Measurements from ENCODE around the gene RAB11FIP4. TPM values are rescaled to one million over a fixed set of nuclear protein-coding genes. Genes with fewer than 3 reads are reported as not detected.
A peak's percentile ranks its signal among the peaks of the same experiment; 100 is the strongest.

The RAB11FIP4 gene
- total RNA-seq, 1 donor from 2014 or later: 21.2 TPM

DNA sequence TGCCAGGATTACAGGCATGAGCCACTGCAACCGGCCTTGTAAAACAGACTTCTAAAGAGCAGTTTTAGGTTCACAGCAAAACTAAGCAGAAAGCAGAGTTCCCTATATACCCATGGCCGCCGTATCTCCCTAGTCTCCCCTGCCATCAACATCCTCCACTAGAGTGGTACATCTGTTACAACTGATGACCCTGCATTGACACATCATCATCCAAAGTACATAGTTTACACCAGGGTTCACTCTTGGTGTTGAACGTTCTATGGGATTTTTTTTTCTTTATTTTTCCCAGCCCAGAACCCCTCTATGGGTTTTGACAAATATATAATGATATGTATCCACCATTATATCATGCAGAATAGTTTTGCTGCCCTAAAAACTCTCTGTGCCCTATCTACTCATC is 155.2 kb downstream of the RAB11FIP4 start:
- TF ChIP-seq, protein P1, sequence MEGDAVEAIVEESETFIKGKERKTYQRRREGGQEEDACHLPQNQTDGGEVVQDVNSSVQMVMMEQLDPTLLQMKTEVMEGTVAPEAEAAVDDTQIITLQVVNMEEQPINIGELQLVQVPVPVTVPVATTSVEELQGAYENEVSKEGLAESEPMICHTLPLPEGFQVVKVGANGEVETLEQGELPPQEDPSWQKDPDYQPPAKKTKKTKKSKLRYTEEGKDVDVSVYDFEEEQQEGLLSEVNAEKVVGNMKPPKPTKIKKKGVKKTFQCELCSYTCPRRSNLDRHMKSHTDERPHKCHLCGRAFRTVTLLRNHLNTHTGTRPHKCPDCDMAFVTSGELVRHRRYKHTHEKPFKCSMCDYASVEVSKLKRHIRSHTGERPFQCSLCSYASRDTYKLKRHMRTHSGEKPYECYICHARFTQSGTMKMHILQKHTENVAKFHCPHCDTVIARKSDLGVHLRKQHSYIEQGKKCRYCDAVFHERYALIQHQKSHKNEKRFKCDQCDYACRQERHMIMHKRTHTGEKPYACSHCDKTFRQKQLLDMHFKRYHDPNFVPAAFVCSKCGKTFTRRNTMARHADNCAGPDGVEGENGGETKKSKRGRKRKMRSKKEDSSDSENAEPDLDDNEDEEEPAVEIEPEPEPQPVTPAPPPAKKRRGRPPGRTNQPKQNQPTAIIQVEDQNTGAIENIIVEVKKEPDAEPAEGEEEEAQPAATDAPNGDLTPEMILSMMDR (IDR thresholded peaks at IDR 0.05; ENCODE audit: unreplicated experiment): no peak
- Mint-ChIP-seq H3K4me3 (no peak overlapping the region), H3K27me3 (ENCODE audit: low read depth) (no peaks in the 10 kb centered on the region), H3K9me3 (no peaks in the 10 kb centered on the region), H3K4me1 (peaks cover 9% of the 10 kb centered on the region), H3K36me3 (no peaks in the 10 kb centered on the region), H3K27ac (no peak overlapping the region)
- no peak for DNase-seq (ENCODE audit: low spot score in 2 of 2, unreplicated experiment in 2 of 2)

DNA sequence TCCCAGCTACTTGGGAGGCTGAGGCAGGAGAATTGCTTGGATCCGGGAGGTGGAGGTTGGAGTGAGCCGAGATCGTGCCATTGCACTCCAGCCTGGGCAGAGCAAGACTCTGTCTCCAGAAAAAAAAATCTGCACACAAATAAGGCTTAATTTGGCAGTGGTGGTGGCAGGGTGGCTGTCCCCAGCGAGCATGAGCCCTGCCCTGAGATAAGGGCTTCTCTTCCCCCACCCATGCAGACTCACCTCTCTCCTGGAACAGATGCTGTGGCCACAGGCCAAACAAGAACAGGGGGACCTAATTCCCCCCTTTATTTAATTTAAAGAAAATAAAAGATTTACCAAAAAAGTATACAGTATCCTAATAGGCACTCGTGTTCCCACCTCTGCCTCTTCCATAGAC is 157.2 kb downstream of the RAB11FIP4 start:
- Mint-ChIP-seq H3K4me1 (peaks cover 9% of the 10 kb centered on the region), H3K27ac (peak overlapping the region; percentile 61), H3K36me3 (no peaks in the 10 kb centered on the region), H3K4me3 (peak overlapping the region; percentile 88), H3K9me3 (no peaks in the 10 kb centered on the region), H3K27me3 (ENCODE audit: low read depth) (no peaks in the 10 kb centered on the region)
- TF ChIP-seq, protein P1 (IDR thresholded peaks at IDR 0.05; ENCODE audit: unreplicated experiment): no peak
- DNase-seq (ENCODE audit: low spot score in 2 of 2, unreplicated experiment in 2 of 2): no peak

DNA sequence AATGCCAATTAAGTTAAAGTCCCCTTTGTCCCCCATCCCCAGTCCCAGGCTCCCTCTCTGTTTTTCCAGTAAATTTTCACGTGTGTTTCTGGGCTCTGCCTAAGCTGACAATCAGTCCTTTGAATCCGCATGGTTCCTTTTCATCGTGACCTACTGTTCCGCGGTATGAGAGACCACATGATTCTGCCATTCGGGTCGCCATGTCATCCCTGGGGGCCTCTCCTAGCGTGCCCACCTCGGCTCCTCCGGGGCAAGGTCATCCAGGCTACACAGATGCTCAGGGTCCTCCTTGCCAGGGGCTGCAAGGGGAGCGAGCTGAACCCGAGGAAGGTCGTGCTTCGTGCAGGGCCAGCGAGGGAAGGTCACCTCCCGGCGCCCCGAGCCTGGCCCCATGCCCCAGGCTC is 157.6 kb downstream of the RAB11FIP4 start:
- peak overlapping the region; percentile 88 for H3K4me3 Mint-ChIP-seq
- no peaks in the 10 kb centered on the region for H3K27me3 Mint-ChIP-seq (ENCODE audit: low read depth)
- peaks cover 9% of the 10 kb centered on the region for H3K4me1 Mint-ChIP-seq
- DNase-seq (ENCODE audit: low spot score in 2 of 2, unreplicated experiment in 2 of 2): no peak
- TF ChIP-seq, protein P1 (IDR thresholded peaks at IDR 0.05; ENCODE audit: unreplicated experiment): no peak
- no peaks in the 10 kb centered on the region for H3K9me3 Mint-ChIP-seq
- H3K27ac Mint-ChIP-seq: peak overlapping the region; percentile 52
- no peaks in the 10 kb centered on the region for H3K36me3 Mint-ChIP-seq

DNA sequence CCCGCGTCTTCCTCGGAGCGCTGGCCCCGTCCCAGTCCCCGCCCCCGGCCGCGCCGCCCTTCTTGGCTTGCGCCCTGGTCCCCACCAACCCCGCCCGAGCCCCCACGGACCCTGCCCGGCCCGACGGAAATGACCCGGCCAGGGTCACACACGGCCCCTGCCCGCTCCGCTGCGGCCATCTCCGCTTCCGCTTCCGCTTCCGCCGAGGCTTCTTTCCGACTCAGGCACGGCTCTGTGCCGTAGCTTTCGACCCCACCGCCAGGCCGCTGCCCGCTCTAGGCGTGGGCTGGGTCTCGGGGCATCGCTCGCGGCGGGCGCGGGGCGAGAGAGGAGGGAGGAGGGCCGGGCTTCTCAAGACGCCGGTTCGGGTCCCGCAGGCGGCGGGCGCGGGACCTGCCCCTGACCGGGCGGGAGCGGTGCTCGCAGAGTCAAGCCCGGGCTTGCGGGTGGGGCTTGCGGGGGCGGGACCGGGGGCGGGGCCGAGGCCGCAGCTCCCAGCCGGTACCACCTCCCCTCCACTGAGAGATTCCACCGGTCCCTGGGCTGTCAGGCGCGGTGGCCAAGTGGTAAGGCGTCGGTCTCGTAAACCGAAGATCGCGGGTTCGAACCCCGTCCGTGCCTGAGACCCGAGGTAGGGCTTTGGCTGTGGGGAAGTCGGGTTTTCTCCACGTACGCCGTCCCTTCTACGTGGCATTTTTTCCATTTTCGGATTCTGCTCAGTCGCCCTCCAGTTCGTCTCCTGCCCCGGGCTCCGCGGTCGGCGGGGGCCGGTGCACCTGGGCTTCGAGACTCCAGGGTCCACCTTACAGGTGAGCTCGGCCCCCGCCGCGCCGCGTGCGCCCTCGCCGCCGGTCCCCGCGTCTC is 158.3 kb downstream of the RAB11FIP4 start:
- TF ChIP-seq, protein P1 (IDR thresholded peaks at IDR 0.05; ENCODE audit: unreplicated experiment): no peak
- Mint-ChIP-seq H3K27ac (peak overlapping the region; percentile 94), H3K4me1 (peaks cover 9% of the 10 kb centered on the region), H3K9me3 (no peaks in the 10 kb centered on the region), H3K36me3 (no peaks in the 10 kb centered on the region), H3K4me3 (peak overlapping the region; percentile 88), H3K27me3 (ENCODE audit: low read depth) (no peaks in the 10 kb centered on the region)
- peak; percentile 87 to 98 for DNase-seq (ENCODE audit: low spot score in 2 of 2, unreplicated experiment in 2 of 2)

DNA sequence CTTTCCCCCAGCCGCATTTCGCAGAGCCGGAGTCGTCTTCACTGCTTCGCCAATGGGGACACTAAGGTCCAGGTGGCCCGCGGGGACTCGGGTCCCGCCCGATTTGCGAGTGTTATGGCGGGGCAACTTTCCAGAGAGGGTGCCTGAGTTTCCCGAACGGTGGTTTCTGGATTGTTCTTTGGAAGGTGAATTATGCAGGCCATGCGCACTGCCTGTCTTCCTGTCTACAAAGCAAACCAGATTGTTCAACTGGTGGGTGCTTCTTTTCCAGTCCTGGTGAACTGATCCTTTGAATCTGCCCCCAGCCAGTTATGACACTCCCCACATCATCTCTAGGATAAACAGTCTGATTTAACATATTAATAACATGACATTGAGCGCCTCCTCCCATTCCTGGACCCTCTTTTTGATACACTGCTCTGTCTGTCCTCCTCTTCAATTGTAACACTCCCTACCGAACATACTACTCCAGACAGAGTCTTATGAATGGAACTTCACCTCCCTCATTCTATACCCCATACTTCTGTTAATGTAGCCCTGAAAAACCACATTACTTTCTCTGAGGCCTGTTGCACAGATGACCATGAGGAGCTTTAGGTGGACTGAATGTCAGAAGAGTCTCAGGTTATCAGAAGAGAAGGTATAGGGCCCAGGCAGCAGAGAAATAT is 159.0 kb downstream of the RAB11FIP4 start:
- no peaks in the 10 kb centered on the region for H3K27me3 Mint-ChIP-seq (ENCODE audit: low read depth)
- peak overlapping the region; percentile 88 for H3K4me3 Mint-ChIP-seq
- peaks cover 9% of the 10 kb centered on the region for H3K4me1 Mint-ChIP-seq
- TF ChIP-seq, protein P1 (IDR thresholded peaks at IDR 0.05; ENCODE audit: unreplicated experiment): no peak
- no peak for DNase-seq (ENCODE audit: low spot score in 2 of 2, unreplicated experiment in 2 of 2)
- no peaks in the 10 kb centered on the region for H3K9me3 Mint-ChIP-seq
- H3K27ac Mint-ChIP-seq: peak overlapping the region; percentile 94
- no peaks in the 10 kb centered on the region for H3K36me3 Mint-ChIP-seq
